Measurements from ENCODE around the gene KANK2.
A peak's percentile ranks its signal among the peaks of the same experiment; 100 is the strongest.

The KANK2 gene

GRCh38 chr19:11202488-11203193 lies 5.3 kb upstream of the KANK2 start:
- no peaks in the 10 kb centered on the region for H3K27me3 ChIP-seq (ENCODE audit: insufficient read depth, low read length)
- H3K9ac ChIP-seq (ENCODE audit: low read depth, low read length): no peak overlapping the region
- no peak overlapping the region for H3K27ac ChIP-seq (ENCODE audit: low read length)
- peaks cover 3% of the 10 kb centered on the region; the same call in 1 of the 2 replicates for H3K4me1 ChIP-seq (ENCODE audit: insufficient read depth, low read length)
- H3K36me3 ChIP-seq (ENCODE audit: insufficient read depth, low read depth, low read length): no peaks in the 10 kb centered on the region
- H3K4me3 ChIP-seq (ENCODE audit: low read length): no peak overlapping the region
- H3K9me3 ChIP-seq (ENCODE audit: insufficient read depth, low read depth, low read length): no peaks in the 10 kb centered on the region

GRCh38 chr19:11201791-11202190 lies 4.4 kb upstream of the KANK2 start:
- Histone ChIP-seq H3K27me3 (ENCODE audit: insufficient read depth, low read length) (no peaks in the 10 kb centered on the region), H3K9me3 (ENCODE audit: insufficient read depth, low read depth, low read length) (no peaks in the 10 kb centered on the region), H3K27ac (ENCODE audit: low read length) (no peak overlapping the region), H3K4me1 (ENCODE audit: insufficient read depth, low read length) (peaks cover 3% of the 10 kb centered on the region; the same call in 1 of the 2 replicates), H3K9ac (ENCODE audit: low read depth, low read length) (no peak overlapping the region), H3K36me3 (ENCODE audit: insufficient read depth, low read depth, low read length) (no peaks in the 10 kb centered on the region), H3K4me3 (ENCODE audit: low read length) (no peak overlapping the region)

- no peak overlapping the region for H3K9ac ChIP-seq (ENCODE audit: low read depth, low read length)
- no peaks in the 10 kb centered on the region for H3K27me3 ChIP-seq (ENCODE audit: insufficient read depth, low read length)
- no peaks in the 10 kb centered on the region for H3K9me3 ChIP-seq (ENCODE audit: insufficient read depth, low read depth, low read length)
- H3K4me3 ChIP-seq (ENCODE audit: low read length): no peak overlapping the region
- peaks cover 3% of the 10 kb centered on the region; the same call in 1 of the 2 replicates for H3K4me1 ChIP-seq (ENCODE audit: insufficient read depth, low read length)
- H3K36me3 ChIP-seq (ENCODE audit: insufficient read depth, low read depth, low read length): no peaks in the 10 kb centered on the region
- H3K27ac ChIP-seq (ENCODE audit: low read length): no peak overlapping the region
These were observed 3.6 kb upstream of the KANK2 start for GRCh38 chr19:11200931-11201330.

- H3K4me1 ChIP-seq (ENCODE audit: insufficient read depth, low read length): peaks cover 3% of the 10 kb centered on the region; the same call in 1 of the 2 replicates
- H3K9me3 ChIP-seq (ENCODE audit: insufficient read depth, low read depth, low read length): no peaks in the 10 kb centered on the region
- no peak overlapping the region for H3K27ac ChIP-seq (ENCODE audit: low read length)
These were observed 2.8 kb upstream of the KANK2 start for GRCh38 chr19:11200015-11200574.

GRCh38 chr19:11199517-11199916 lies 2.2 kb upstream of the KANK2 start:
- Histone ChIP-seq H3K9ac (ENCODE audit: low read depth, low read length) (no peak overlapping the region), H3K27me3 (ENCODE audit: insufficient read depth, low read length) (no peaks in the 10 kb centered on the region), H3K4me3 (ENCODE audit: low read length) (no peak overlapping the region), H3K36me3 (ENCODE audit: insufficient read depth, low read depth, low read length) (no peaks in the 10 kb centered on the region), H3K4me1 (ENCODE audit: insufficient read depth, low read length) (peaks cover 3% of the 10 kb centered on the region; the same call in 1 of the 2 replicates), H3K27ac (ENCODE audit: low read length) (no peak overlapping the region), H3K9me3 (ENCODE audit: insufficient read depth, low read depth, low read length) (no peaks in the 10 kb centered on the region)

More at GRCh38 chr19:11200015-11200574, 2.8 kb upstream of the KANK2 start:
- Histone ChIP-seq H3K4me3 (ENCODE audit: low read length) (no peak overlapping the region), H3K27me3 (ENCODE audit: insufficient read depth, low read length) (no peaks in the 10 kb centered on the region), H3K9ac (ENCODE audit: low read depth, low read length) (no peak overlapping the region), H3K36me3 (ENCODE audit: insufficient read depth, low read depth, low read length) (no peaks in the 10 kb centered on the region)

- no peaks in the 10 kb centered on the region for H3K9me3 ChIP-seq (ENCODE audit: insufficient read depth, low read depth, low read length)
- H3K27me3 ChIP-seq (ENCODE audit: insufficient read depth, low read length): no peaks in the 10 kb centered on the region
- H3K27ac ChIP-seq (ENCODE audit: low read length): no peak overlapping the region
- H3K4me1 ChIP-seq (ENCODE audit: insufficient read depth, low read length): peaks cover 3% of the 10 kb centered on the region; the same call in 1 of the 2 replicates
- H3K9ac ChIP-seq (ENCODE audit: low read depth, low read length): no peak overlapping the region
- no peak overlapping the region for H3K4me3 ChIP-seq (ENCODE audit: low read length)
- 0 out of 2 replicates have a peak, but pooled peaks cover 4% of the 10 kb centered on the region for H3K36me3 ChIP-seq (ENCODE audit: insufficient read depth, low read depth, low read length)
These were observed 1.6 kb upstream of the KANK2 start for GRCh38 chr19:11198769-11199424.

- no peak overlapping the region for H3K9ac ChIP-seq (ENCODE audit: low read depth, low read length)
- H3K36me3 ChIP-seq (ENCODE audit: insufficient read depth, low read depth, low read length): 0 out of 2 replicates have a peak, but pooled peaks cover 5% of the 10 kb centered on the region
- peak overlapping the region; percentile 78; the same call in 1 of the 2 replicates for H3K4me3 ChIP-seq (ENCODE audit: low read length)
- H3K27ac ChIP-seq (ENCODE audit: low read length): no peak overlapping the region
- no peaks in the 10 kb centered on the region for H3K27me3 ChIP-seq (ENCODE audit: insufficient read depth, low read length)
- no peaks in the 10 kb centered on the region for H3K9me3 ChIP-seq (ENCODE audit: insufficient read depth, low read depth, low read length)
- H3K4me1 ChIP-seq (ENCODE audit: insufficient read depth, low read length): no peaks in the 10 kb centered on the region
These were observed 810 bp upstream of the KANK2 start for GRCh38 chr19:11198175-11198534.

- Histone ChIP-seq H3K27ac (ENCODE audit: low read length) (no peak overlapping the region), H3K36me3 (ENCODE audit: insufficient read depth, low read depth, low read length) (peaks cover 14% of the 10 kb centered on the region), H3K9me3 (ENCODE audit: insufficient read depth, low read depth, low read length) (no peaks in the 10 kb centered on the region), H3K4me3 (ENCODE audit: low read length) (peak overlapping the region; percentile 78), H3K27me3 (ENCODE audit: insufficient read depth, low read length) (no peaks in the 10 kb centered on the region), H3K9ac (ENCODE audit: low read depth, low read length) (peak overlapping the region; percentile 78), H3K4me1 (ENCODE audit: insufficient read depth, low read length) (no peaks in the 10 kb centered on the region)
These were observed 698 bp downstream of the KANK2 start for GRCh38 chr19:11196406-11197287.

GRCh38 chr19:11195681-11196080 lies 1.7 kb downstream of the KANK2 start:
- Histone ChIP-seq H3K4me1 (ENCODE audit: insufficient read depth, low read length) (no peaks in the 10 kb centered on the region), H3K27ac (ENCODE audit: low read length) (no peak overlapping the region), H3K4me3 (ENCODE audit: low read length) (no peak overlapping the region), H3K9me3 (ENCODE audit: insufficient read depth, low read depth, low read length) (no peaks in the 10 kb centered on the region), H3K27me3 (ENCODE audit: insufficient read depth, low read length) (no peaks in the 10 kb centered on the region), H3K36me3 (ENCODE audit: insufficient read depth, low read depth, low read length) (peaks cover 14% of the 10 kb centered on the region), H3K9ac (ENCODE audit: low read depth, low read length) (no peak overlapping the region)

GRCh38 chr19:11194656-11195558 lies 2.4 kb downstream of the KANK2 start:
- Histone ChIP-seq H3K4me1 (ENCODE audit: insufficient read depth, low read length) (no peaks in the 10 kb centered on the region), H3K36me3 (ENCODE audit: insufficient read depth, low read depth, low read length) (peaks cover 14% of the 10 kb centered on the region), H3K27me3 (ENCODE audit: insufficient read depth, low read length) (no peaks in the 10 kb centered on the region), H3K27ac (ENCODE audit: low read length) (no peak overlapping the region), H3K9me3 (ENCODE audit: insufficient read depth, low read depth, low read length) (no peaks in the 10 kb centered on the region), H3K9ac (ENCODE audit: low read depth, low read length) (no peak overlapping the region), H3K4me3 (ENCODE audit: low read length) (no peak overlapping the region)

Data from iPS-20b (cell line).